ENCODE data around the gene PLXND1. TPM values are rescaled to one million over a fixed set of nuclear protein-coding genes. Genes with fewer than 3 reads are reported as not detected.

The PLXND1 gene
- total and polyA plus RNA-seq, 8 donors: 175 to 263 (median 214) TPM

GRCh38 chr3:129530251-129530791 is 76.2 kb downstream of the PLXND1 start:
- DNase-seq: no peak
- intact Hi-C loops (cut with DNase I): no loop called here
- Histone ChIP-seq H3K4me3 (no peak overlapping the region), H3K36me3 (no peaks in the 10 kb centered on the region), H3K27ac (no peak overlapping the region), H3K9me3 (no peaks in the 10 kb centered on the region), H3K27me3 (no peaks in the 10 kb centered on the region), H3K4me1 (peaks cover 0 to 25% of the 10 kb centered on the region in 2 donors)
- no peak for TF ChIP-seq CTCF (IDR thresholded peaks at IDR 0.05)
- ATAC-seq: no peak

- peaks cover 0 to 30% of the 10 kb centered on the region in 2 donors for H3K4me1 ChIP-seq
- no peak overlapping the region for H3K27ac ChIP-seq
- no peaks in the 10 kb centered on the region for H3K36me3 ChIP-seq
- no peak overlapping the region for H3K4me3 ChIP-seq
- TF ChIP-seq CTCF (IDR thresholded peaks at IDR 0.05): no peak
- peak in 1 of 4 donors; percentile 51 for DNase-seq
- no peaks in the 10 kb centered on the region for H3K9me3 ChIP-seq
- H3K27me3 ChIP-seq: no peaks in the 10 kb centered on the region
- ATAC-seq: no peak
- intact Hi-C loops (cut with DNase I): no loop called here
Observed at GRCh38 chr3:129529436-129530210, 76.9 kb downstream of the PLXND1 start.

GRCh38 chr3:129528589-129529100 is 77.8 kb downstream of the PLXND1 start, which contains the start of gene RHO:
TSS of gene RHO (plus strand) at chr3:129528639. CDS start at chr3:129528734, 95 bp downstream.
- intact Hi-C loops (cut with DNase I): no loop called here

GRCh38 chr3:129527262-129527661 is 79.2 kb downstream of the PLXND1 start:
- no peak for TF ChIP-seq CTCF (IDR thresholded peaks at IDR 0.05)
- H3K4me3 ChIP-seq: no peak overlapping the region
- no peaks in the 10 kb centered on the region for H3K36me3 ChIP-seq
- no peak overlapping the region for H3K27ac ChIP-seq
- intact Hi-C loops (cut with DNase I): no loop called here
- no peaks in the 10 kb centered on the region for H3K9me3 ChIP-seq
- no peaks in the 10 kb centered on the region for H3K27me3 ChIP-seq
- peaks cover 0 to 30% of the 10 kb centered on the region in 2 donors for H3K4me1 ChIP-seq
- no peak for ATAC-seq
- DNase-seq: peak in 1 of 4 donors; percentile 47

More at GRCh38 chr3:129528589-129529100, 77.8 kb downstream of the PLXND1 start, which contains the start of gene RHO:
- Histone ChIP-seq H3K27me3 (no peaks in the 10 kb centered on the region), H3K4me3 (no peak within 1 kb of the TSS), H3K27ac (no peak within 1 kb of the TSS), H3K36me3 (no peaks in the 10 kb centered on the region), H3K9me3 (no peaks in the 10 kb centered on the region), H3K4me1 (peaks cover 0 to 30% of the 10 kb centered on the region in 2 donors)
- ATAC-seq (no peak), DNase-seq (peak in 1 of 4 donors; percentile 49)
- no peak for TF ChIP-seq CTCF (IDR thresholded peaks at IDR 0.05)
